HUES64 (cell line): ENCODE data around the gene LHFPL5. TPM values are rescaled to one million over a fixed set of nuclear protein-coding genes. Genes with fewer than 3 reads are reported as not detected.

Experiments
- H3K27ac ChIP-seq: 2 replicates; pipeline ENCODE4 v1.7.0; 2013; ENCODE audit warnings: low read depth, low read length, inconsistent platforms
- H3K27me3 ChIP-seq: 2 replicates; pipeline ENCODE4 v1.6.1; 2013; ENCODE audit warnings: mild to moderate bottlenecking, low read length; ENCODE audit not compliant: insufficient read depth
- H3K36me3 ChIP-seq: 2 replicates; pipeline ENCODE4 v1.6.1; 2013; ENCODE audit warnings: mild to moderate bottlenecking, low read length; ENCODE audit not compliant: insufficient read depth
- H3K4me1 ChIP-seq: 2 replicates; pipeline ENCODE4 v1.6.1; 2013; ENCODE audit warnings: mild to moderate bottlenecking, low read length, moderate library complexity; ENCODE audit not compliant: insufficient read depth
- H3K4me3 ChIP-seq: 2 replicates; pipeline ENCODE4 v1.5.1; 2013; ENCODE audit warnings: mild to moderate bottlenecking, low read length, moderate library complexity
- H3K9ac ChIP-seq: 2 replicates; pipeline ENCODE4 v1.6.1; 2013; ENCODE audit warnings: mild to moderate bottlenecking, low read depth, low read length
- H3K9me3 ChIP-seq: 2 replicates; pipeline ENCODE4 v1.6.1; 2013; ENCODE audit warnings: low read depth, low read length; ENCODE audit not compliant: insufficient read depth
- WGBS: fragments of 150-250, 120-280 bp; methylation state at CpG from one replicate; pipeline ENCODE4 v1.1.7; 2013; ENCODE audit warnings: missing lambda C conversion rate; 5-methylcytosine and 5-hydroxymethylcytosine counted together
- polyA plus RNA-seq, 2 experiments: library from polyadenylated mRNA; stranded (reverse); fragments of 50-300 nt; gene quantifications; one replicate each; pipeline ENCODE4 v1.2.3, GENCODE V29; 2013

The LHFPL5 gene
- not detected for polyA plus RNA-seq (2013, experiment 1 of 2)
- not detected for polyA plus RNA-seq (2013, experiment 2 of 2)

- Histone ChIP-seq H3K36me3 (no peaks in the 10 kb centered on the region), H3K9me3 (no peaks in the 10 kb centered on the region), H3K4me1 (0 out of 2 replicates have a peak, but pooled peaks cover 8% of the 10 kb centered on the region), H3K4me3 (peak within 1 kb of the TSS; percentile 65), H3K27ac (no peak within 1 kb of the TSS), H3K9ac (no peak within 1 kb of the TSS), H3K27me3 (no peaks in the 10 kb centered on the region)
- WGBS: 13% methylated on average over 40 of the region's 40 CpGs
Observed at GRCh38 chr6:35804996-35805736, at the start of gene LHFPL5. TSS of gene LHFPL5 (plus strand) at chr6:35805352. CDS start at chr6:35805671, 319 bp downstream.

GRCh38 chr6:35757456-35758123 is 47.6 kb upstream of the LHFPL5 start:
- Histone ChIP-seq H3K9me3 (no peaks in the 10 kb centered on the region), H3K9ac (no peak overlapping the region), H3K4me3 (no peak overlapping the region), H3K27me3 (no peaks in the 10 kb centered on the region), H3K27ac (peak overlapping the region; percentile 44; the same call in 1 of the 2 replicates), H3K36me3 (no peaks in the 10 kb centered on the region), H3K4me1 (peaks cover 17% of the 10 kb centered on the region)
- WGBS: 55% methylated on average over 10 of the region's 10 CpGs

GRCh38 chr6:35759426-35759825 is 45.7 kb upstream of the LHFPL5 start:
- no peak overlapping the region for H3K9ac ChIP-seq
- 87% methylated on average over 3 of the region's 3 CpGs for whole genome bisulfite sequencing
- H3K4me3 ChIP-seq: no peak overlapping the region
- no peaks in the 10 kb centered on the region for H3K9me3 ChIP-seq
- H3K27ac ChIP-seq: no peak overlapping the region
- no peaks in the 10 kb centered on the region for H3K36me3 ChIP-seq
- peaks cover 26% of the 10 kb centered on the region for H3K4me1 ChIP-seq
- H3K27me3 ChIP-seq: no peaks in the 10 kb centered on the region; the same call in 1 of the 2 replicates

GRCh38 chr6:35765739-35766138 is 39.4 kb upstream of the LHFPL5 start:
- Histone ChIP-seq H3K9me3 (no peaks in the 10 kb centered on the region), H3K4me3 (no peak overlapping the region), H3K9ac (no peak overlapping the region), H3K27ac (no peak overlapping the region), H3K36me3 (no peaks in the 10 kb centered on the region), H3K4me1 (peaks cover 11% of the 10 kb centered on the region; the same call in 1 of the 2 replicates), H3K27me3 (no peaks in the 10 kb centered on the region; the same call in 1 of the 2 replicates)
- 89% methylated on average over 23 of the region's 23 CpGs for WGBS

- no peaks in the 10 kb centered on the region for H3K27me3 ChIP-seq
- H3K4me1 ChIP-seq: no peaks in the 10 kb centered on the region
- no peak overlapping the region for H3K9ac ChIP-seq
- H3K9me3 ChIP-seq: no peaks in the 10 kb centered on the region
- H3K27ac ChIP-seq: no peak overlapping the region
- 90% methylated on average over 3 of the region's 4 CpGs for WGBS
- H3K36me3 ChIP-seq: no peaks in the 10 kb centered on the region
- no peak overlapping the region for H3K4me3 ChIP-seq
Observed at GRCh38 chr6:35769211-35769610, 35.9 kb upstream of the LHFPL5 start.

- Histone ChIP-seq H3K9ac (no peak overlapping the region), H3K27ac (no peak overlapping the region), H3K27me3 (peaks cover 10% of the 10 kb centered on the region), H3K4me1 (no peaks in the 10 kb centered on the region), H3K36me3 (no peaks in the 10 kb centered on the region), H3K9me3 (no peaks in the 10 kb centered on the region), H3K4me3 (no peak overlapping the region)
- WGBS: 62% methylated on average over 5 of the region's 5 CpGs
Observed at GRCh38 chr6:35771343-35771627, 33.9 kb upstream of the LHFPL5 start.

- H3K27me3 ChIP-seq: peaks cover 14% of the 10 kb centered on the region
- H3K9me3 ChIP-seq: no peaks in the 10 kb centered on the region
- no peak overlapping the region for H3K4me3 ChIP-seq
- WGBS: 69% methylated on average over 11 of the region's 11 CpGs
- H3K9ac ChIP-seq: no peak overlapping the region
- H3K36me3 ChIP-seq: no peaks in the 10 kb centered on the region
- no peaks in the 10 kb centered on the region for H3K4me1 ChIP-seq
- no peak overlapping the region for H3K27ac ChIP-seq
Observed at GRCh38 chr6:35774116-35774794, 30.9 kb upstream of the LHFPL5 start.

GRCh38 chr6:35775031-35775430 is 30.1 kb upstream of the LHFPL5 start:
- Histone ChIP-seq H3K9me3 (no peaks in the 10 kb centered on the region), H3K27me3 (peaks cover 14% of the 10 kb centered on the region), H3K36me3 (no peaks in the 10 kb centered on the region), H3K4me1 (no peaks in the 10 kb centered on the region), H3K9ac (no peak overlapping the region), H3K27ac (no peak overlapping the region), H3K4me3 (no peak overlapping the region)
- 87% methylated on average over 6 of the region's 6 CpGs for WGBS

- H3K27me3 ChIP-seq: peaks cover 14% of the 10 kb centered on the region
- H3K4me3 ChIP-seq: peak within 1 kb of the TSS; percentile 52
- no peaks in the 10 kb centered on the region for H3K4me1 ChIP-seq
- WGBS: 1% methylated on average over 55 of the region's 56 CpGs
- H3K27ac ChIP-seq: no peak within 1 kb of the TSS
- H3K36me3 ChIP-seq: no peaks in the 10 kb centered on the region
- no peaks in the 10 kb centered on the region for H3K9me3 ChIP-seq
- H3K9ac ChIP-seq: peak within 1 kb of the TSS; percentile 32
Observed at GRCh38 chr6:35776364-35777215, 28.6 kb upstream of the LHFPL5 start, which contains the start of gene CLPSL2. TSS of gene CLPSL2 (plus strand) at chr6:35776598. CDS start at chr6:35776619, 21 bp downstream.

- no peak overlapping the region for H3K9ac ChIP-seq
- H3K27me3 ChIP-seq: peaks cover 14% of the 10 kb centered on the region
- H3K36me3 ChIP-seq: no peaks in the 10 kb centered on the region
- no peak overlapping the region for H3K4me3 ChIP-seq
- no peak overlapping the region for H3K27ac ChIP-seq
- H3K4me1 ChIP-seq: no peaks in the 10 kb centered on the region
- no peaks in the 10 kb centered on the region for H3K9me3 ChIP-seq
- WGBS: 89% methylated on average over 9 of the region's 10 CpGs
Observed at GRCh38 chr6:35777356-35778102, 27.6 kb upstream of the LHFPL5 start.
